Adrenal gland (tissue), 5 donors: Measurements from ENCODE around the gene ITPR1.

Experiments used
- CTCF ChIP-seq, 6 experiments: fragments of 450-650 bp in 4 of 6; fragments of 200-600 bp in 2 of 6; sonication (generic) in 1 of 6; IDR thresholded peaks; 1 replicate in 5 of 6; 2 replicates in 1 of 6; pipeline versions ENCODE4 v1.5.1 to v1.8.0; 2016 to 2021; ENCODE audit warnings: antibody characterized with exemption in 6 of 6, mild to moderate bottlenecking in 2 of 6, moderate library complexity in 1 of 6
- POLR2A ChIP-seq, 2 donors: fragments of 450-650 bp; IDR thresholded peaks; one replicate each; pipeline ENCODE4 v1.6.1; 2017; ENCODE audit warnings: antibody characterized with exemption in 2 of 2, mild to moderate bottlenecking in 2 of 2, moderate library complexity in 1 of 2
- donor health status: DM: no; HTN: no; CAD: no.

GRCh38 chr3:4577721-4578120, 84.6 kb downstream of the ITPR1 start:
- TF ChIP-seq CTCF (IDR thresholded peaks at IDR 0.05) (no peak), POLR2A (IDR thresholded peaks at IDR 0.05) (no peak)
